OCI-M1 (cell line): ENCODE data around the gene HES5.

Source experiments
- DNase-seq: peaks from one replicate; lab custom pipeline; 2025; lab: John Stamatoyannopoulos, UW

Gene HES5

GRCh38 chr1:2530513-2531361 lies 674 bp upstream of the HES5 start:
- DNase-seq: peak; percentile 60

- peak; percentile 78 for DNase-seq
Observed at GRCh38 chr1:2528966-2529783, 888 bp downstream of the HES5 start.

- no peak for DNase-seq
Observed at GRCh38 chr1:2528611-2528965, 1.5 kb downstream of the HES5 start.

DNA sequence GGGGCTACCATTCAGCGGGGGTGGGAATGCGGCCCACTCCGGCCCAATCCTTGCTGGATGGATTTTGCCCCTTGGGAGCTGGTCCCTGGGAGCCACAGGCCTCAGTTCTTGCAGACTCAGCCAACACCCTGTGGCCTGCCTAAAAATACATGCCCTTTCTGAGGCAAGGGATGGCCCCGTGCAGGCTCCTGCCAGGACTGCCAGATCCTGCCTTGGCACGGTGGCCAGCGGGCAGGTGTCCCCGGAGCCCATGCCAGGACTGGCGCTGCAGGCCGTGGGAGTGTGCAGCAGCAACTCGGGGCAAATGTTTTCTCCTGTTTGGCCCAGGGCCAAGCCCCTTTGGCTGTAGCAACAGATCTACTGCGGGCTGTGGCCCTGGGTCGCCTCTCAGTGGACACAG lies 2.0 kb downstream of the HES5 start:
- no peak for DNase-seq

- DNase-seq: no peak
Observed at GRCh38 chr1:2527556-2527860, 2.6 kb downstream of the HES5 start.

- no peak for DNase-seq
Observed at GRCh38 chr1:2526824-2527555, 3.1 kb downstream of the HES5 start.

DNA sequence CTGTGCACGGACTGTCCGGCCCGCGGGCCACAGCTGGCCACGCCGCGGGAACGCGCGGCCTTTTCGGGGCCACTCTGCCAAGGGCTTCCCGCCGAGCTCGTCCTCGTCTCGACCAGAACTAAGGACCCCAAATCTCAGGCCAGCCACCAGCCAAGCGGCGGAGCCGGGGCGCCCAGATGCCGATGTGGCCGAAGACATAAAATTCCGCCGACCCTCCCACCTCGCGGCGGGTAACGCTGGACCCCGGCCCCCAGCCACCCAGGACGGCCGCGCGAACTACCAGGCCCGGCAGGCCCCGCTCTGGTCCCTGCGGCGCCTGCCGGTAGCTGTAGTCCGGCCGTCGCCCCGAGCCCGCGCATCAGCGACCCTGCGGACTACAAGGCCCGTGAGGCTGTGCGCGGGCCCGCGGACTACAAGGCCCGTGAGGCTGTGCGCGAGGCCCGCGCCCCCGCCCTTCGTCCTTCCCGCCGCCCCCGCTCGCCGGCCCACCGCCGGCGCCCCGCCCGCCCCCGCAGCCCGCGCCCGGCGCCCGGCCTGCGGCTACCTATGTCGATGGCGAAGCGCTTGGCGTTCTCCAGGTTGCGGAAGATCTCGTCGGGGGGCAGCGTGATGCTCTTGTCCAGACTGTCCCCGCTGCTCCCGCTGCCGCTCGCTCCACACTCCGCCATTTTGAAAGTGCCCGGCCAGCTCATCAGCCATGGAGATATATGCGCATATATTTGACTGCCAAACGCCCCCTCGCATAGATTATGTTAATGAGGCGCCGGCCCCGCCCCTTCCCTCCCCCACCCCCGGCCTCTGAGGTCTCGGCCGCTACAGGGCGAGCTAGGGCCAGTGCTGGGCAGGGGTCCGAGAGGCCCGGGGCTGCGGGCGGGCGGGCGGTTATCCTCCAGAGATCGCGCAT lies 3.9 kb downstream of the HES5 start, which contains the start of gene PANK4:
TSS of gene PANK4 (minus strand) at position 677 of the 904 bp plus-strand sequence. CDS start at position 668, 9 bp downstream.
- DNase-seq: peak; percentile 94

GRCh38 chr1:2525572-2525919 lies 4.5 kb downstream of the HES5 start:
- no peak for DNase-seq

DNA sequence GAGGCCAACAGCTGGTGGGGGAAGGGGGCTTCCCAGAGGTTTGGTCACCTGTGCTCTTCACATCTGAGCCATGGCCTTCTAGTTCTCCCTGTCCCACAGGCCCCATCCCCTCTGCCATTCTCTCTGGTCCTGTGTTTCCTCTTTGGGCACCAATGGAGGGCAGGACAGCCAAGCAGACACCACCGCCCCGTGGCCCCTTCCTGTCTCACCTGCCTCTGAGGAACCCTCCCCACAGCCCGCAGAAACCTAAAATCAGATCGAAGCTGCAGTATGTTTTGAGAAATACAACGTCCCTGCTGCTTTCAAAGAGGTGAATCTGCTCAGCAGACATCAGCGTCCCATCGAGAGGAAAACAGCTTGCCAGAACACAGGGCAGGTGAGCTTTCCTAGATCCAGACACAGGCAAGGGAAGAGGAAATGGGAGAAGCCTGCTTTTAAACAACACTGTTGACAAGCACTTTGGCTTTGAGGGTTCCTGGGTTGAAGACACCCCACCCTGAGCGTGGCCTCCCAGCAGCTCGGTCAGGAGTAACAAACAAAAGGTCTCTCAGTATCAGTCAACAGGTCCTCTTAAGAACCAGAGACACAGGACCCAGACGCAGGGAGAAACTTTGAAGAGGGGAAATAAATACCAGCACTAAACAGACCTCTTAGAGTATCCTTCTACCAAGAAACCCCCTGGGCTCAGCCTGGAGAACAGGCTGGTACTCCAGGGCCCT lies 6.0 kb downstream of the HES5 start:
- no peak for DNase-seq

- no peak for DNase-seq
Observed at GRCh38 chr1:2523191-2523890, 6.7 kb downstream of the HES5 start.

DNA sequence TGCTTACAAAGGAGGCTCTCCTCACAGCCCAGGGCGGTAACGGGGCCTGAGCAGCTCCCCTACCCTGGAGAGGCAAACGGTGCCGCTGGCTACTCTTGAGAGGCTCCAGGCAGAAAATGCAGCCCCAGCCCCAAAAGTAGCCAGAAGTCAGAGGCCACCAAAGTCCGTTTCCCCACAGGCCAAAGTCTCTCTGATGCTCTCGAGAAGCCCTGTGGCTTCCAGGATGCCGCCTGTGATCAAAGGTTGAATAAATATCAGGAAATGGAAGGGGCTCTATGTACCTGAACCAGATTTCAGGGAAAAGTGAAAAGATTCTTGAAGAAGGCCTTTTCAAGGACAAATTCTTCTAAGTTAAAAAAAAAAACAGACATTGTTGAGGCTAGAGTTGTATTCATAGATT lies 7.8 kb downstream of the HES5 start:
- no peak for DNase-seq

GRCh38 chr1:2520806-2521205 lies 9.3 kb downstream of the HES5 start:
- no peak for DNase-seq

GRCh38 chr1:2520206-2520605 lies 9.9 kb downstream of the HES5 start:
- no peak for DNase-seq

DNA sequence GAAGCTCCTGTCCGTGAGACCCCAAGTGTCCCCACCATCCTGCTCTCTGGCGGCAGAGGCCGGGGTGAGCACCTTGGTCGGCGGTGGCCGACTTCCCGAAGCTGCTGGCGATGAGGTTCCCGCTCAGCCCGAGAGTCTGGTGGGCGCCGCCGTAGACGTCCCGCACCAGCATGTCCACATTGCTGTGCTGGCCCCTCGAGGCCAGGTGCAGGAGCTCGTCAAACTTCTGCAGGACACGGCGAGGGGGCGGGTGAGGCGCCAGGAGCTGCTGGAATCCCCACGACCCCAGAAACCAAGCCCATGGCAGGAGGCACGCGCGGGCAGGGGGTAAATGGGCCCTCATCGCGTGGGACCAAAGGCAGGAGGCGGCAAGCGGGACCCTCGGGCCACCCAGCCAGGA lies 10.3 kb downstream of the HES5 start:
- DNase-seq: no peak

DNA sequence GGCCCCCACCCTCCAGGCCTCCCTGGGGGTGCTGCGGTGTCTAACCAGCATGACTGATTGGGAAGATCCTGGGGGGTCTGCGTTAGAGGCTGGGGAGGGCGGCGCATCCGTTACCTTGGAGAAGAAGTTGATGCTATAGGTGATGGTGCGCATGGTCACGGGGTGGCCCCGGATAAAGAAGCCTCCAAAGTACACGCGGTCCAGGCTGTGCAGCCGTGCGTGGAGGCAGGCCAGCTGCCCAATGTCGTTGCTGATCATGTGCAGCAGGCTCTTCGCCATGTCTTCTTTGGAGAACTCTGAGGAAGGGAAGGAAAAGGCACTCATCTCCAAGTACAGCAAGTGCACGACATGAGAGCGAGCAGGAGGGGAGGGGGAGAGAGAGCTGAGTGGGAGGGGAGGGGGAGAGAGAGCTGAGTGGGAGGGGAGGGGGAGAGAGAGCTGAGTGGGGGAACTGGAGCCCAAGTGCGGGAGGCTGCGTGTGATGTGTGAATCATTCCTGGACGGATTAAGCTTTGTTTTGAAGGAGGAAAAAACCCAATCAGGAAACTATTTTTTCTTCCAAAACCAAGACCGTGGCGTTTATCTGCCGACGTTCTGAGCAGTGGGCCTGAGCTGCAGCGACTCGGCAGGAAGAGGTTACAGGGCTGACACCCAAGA lies 10.9 kb downstream of the HES5 start:
- no peak for DNase-seq

DNA sequence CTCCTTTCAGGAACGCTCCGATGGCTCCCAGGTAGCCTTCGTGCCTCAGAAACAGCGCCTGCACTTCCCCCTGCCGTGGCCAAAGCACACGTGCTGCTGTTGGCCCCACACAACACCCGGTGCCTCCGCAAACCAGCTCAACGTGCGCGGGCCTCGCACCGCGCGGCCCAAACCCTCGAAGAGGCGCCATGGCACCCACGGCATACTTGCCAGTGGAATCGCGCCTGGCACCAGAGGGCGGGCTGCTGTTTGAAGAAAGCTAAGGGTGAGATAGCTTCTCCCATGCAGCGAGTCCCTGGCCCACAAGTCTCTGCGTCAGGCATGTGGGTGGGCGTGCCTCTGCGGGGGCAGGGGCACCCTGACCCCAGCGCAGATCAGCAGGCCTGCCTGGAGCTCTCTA lies 11.5 kb downstream of the HES5 start:
- DNase-seq: no peak

DNA sequence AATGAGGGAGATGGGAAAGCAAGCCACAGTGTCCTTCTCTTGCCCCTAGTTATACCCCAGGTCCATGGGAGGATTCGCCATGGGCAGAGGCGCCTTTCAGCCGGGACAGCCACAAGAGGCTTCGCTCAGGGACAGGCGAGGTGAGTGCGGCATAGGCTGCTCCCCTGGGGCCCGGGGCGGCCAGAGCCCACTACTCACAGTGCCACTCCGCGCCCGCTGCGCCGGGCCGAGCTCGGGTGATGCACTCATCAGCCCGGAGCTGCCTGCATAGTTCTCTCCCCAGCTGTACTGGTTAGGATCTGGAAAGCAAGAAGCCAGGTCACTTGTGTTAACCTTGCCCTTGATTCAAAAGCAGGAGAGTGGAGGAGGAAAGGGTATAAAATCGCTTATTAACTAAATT lies 12.1 kb downstream of the HES5 start:
- DNase-seq: no peak

- DNase-seq: no peak
Observed at GRCh38 chr1:2516946-2517345, 13.1 kb downstream of the HES5 start.

DNA sequence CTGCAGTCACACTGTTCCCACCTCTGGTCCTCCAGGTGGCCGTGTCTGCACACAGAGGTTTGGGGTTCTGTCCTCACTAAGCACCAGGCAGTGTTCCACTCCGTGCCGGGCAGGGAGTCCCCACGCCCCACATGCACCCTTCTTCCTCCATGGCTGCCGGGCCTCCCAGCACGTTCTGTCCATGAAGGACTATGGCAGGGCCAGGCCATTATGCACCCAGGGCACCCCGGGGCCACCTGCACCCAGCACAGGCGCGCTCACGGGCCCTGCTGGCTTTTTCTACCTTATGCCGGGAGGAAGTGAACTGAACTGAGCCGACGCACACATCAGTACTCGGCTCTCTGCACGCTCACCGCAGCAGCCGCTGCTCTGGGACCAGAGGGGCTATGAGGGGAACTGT lies 13.9 kb downstream of the HES5 start:
- no peak for DNase-seq

- no peak for DNase-seq
Observed at GRCh38 chr1:2515763-2516080, 14.3 kb downstream of the HES5 start.
